IgD-negative memory B cell (primary cell): ENCODE results near the gene FAM163A. TPM values are rescaled to one million over a fixed set of nuclear protein-coding genes. Genes with fewer than 3 reads are reported as not detected.
"Not testable (repeated sequence)": the region's sequence is repeated elsewhere in the genome, so short reads cannot be mapped to it uniquely, and the experiment has no call there.

Experiments
- H3K27ac Mint-ChIP-seq, 3 donors: one replicate each; pipeline ENCODE4 v1.8.0; 2020 to 2022; ENCODE audit warnings: mild to moderate bottlenecking in 3 of 3, mixed read lengths in 3 of 3, moderate library complexity in 1 of 3
- H3K27me3 Mint-ChIP-seq: one replicate; pipeline ENCODE4 v1.8.0; 2021; ENCODE audit warnings: mixed read lengths
- H3K36me3 Mint-ChIP-seq: one replicate; pipeline ENCODE4 v1.8.0; 2020; ENCODE audit warnings: mild to moderate bottlenecking, mixed read lengths
- H3K4me1 Mint-ChIP-seq, 3 donors: one replicate each; pipeline ENCODE4 v1.8.0; 2020 to 2022; ENCODE audit warnings: mixed read lengths in 3 of 3, mild to moderate bottlenecking in 1 of 3
- H3K4me3 Mint-ChIP-seq, 4 donors: one replicate each; pipeline ENCODE4 v1.8.0; 2020 to 2022; ENCODE audit warnings: mild to moderate bottlenecking in 4 of 4, mixed read lengths in 4 of 4, moderate library complexity in 3 of 4
- H3K9me3 Mint-ChIP-seq, 3 donors: one replicate each; pipeline ENCODE4 v1.8.0; 2020 to 2021; ENCODE audit warnings: mixed read lengths in 3 of 3, mild to moderate bottlenecking in 1 of 3
- polyA plus RNA-seq: library from polyadenylated mRNA; unstranded; fragments of 300-500 nt; fragmentation: Illumina TruSeq; gene quantifications from one replicate; pipeline ENCODE4 v1.2.3, GENCODE V29; 2021

The FAM163A gene
- polyA plus RNA-seq, 1 donor from 2014 or later: not detected

- Mint-ChIP-seq H3K4me1 (no peaks in the 10 kb centered on the region), H3K27me3 (peaks cover 3% of the 10 kb centered on the region), H3K4me3 (no peak overlapping the region), H3K27ac (no peak overlapping the region), H3K36me3 (no peaks in the 10 kb centered on the region), H3K9me3 (no peaks in the 10 kb centered on the region)
Measured at GRCh38 chr1:179794146-179794545, 51.1 kb downstream of the FAM163A start.

DNA sequence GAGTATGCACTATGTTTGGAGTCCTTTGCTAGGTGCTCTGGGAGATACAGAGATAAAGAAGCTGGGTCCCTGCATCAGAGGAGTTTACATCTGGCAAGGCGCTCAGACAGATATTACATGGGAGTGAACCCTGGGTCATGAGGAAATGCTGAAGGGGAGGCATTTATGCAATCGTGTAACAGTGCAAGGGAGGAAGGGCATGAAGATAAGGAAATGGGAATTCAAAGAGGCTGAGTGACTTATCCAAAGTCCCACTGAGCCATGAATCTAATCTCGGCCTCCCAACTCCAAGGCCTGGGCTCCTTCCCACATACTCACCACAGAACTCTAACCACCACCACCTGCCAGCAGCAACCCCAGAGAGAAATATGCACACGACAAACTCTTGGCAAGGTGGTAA, 51.6 kb downstream of the FAM163A start:
- no peaks in the 10 kb centered on the region for H3K36me3 Mint-ChIP-seq
- no peak overlapping the region for H3K27ac Mint-ChIP-seq
- H3K9me3 Mint-ChIP-seq: no peaks in the 10 kb centered on the region
- peaks cover 3% of the 10 kb centered on the region for H3K27me3 Mint-ChIP-seq
- H3K4me3 Mint-ChIP-seq: no peak overlapping the region
- no peaks in the 10 kb centered on the region for H3K4me1 Mint-ChIP-seq

DNA sequence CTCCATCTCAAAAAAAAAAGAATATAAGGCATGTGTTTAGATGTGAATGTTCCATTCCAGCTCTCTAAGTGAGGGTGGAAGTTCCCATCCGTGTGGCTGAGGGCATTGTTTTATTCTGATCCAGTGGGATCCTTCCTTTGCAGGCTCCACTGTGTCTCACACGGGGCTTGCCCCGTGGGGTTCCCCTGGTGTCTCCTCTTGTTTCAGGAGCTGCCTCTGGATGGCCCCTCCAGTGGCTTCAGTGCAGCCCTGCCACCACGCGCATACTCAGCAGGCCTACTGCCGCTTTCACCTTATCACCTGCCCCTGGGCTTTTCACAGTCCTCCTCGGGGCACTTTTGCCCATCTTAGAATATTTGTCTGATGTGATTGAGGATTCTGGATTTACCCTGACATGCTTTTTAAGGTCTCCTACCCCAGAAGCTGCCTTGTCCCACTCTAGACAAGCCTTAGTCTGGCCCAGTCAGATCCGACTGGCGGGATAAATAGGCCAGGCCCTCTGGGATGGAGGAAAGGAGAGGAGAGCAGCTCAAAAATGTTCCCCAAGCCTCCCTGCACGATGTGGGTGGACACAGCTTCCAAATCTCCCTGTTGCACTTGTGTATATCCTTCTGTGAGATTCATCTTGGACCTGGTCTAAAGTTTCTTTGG, 55.2 kb downstream of the FAM163A start:
- no peaks in the 10 kb centered on the region for H3K9me3 Mint-ChIP-seq
- H3K36me3 Mint-ChIP-seq: peaks cover 2% of the 10 kb centered on the region
- H3K4me1 Mint-ChIP-seq: no peaks in the 10 kb centered on the region
- no peak overlapping the region for H3K27ac Mint-ChIP-seq
- no peak overlapping the region for H3K4me3 Mint-ChIP-seq
- no peaks in the 10 kb centered on the region for H3K27me3 Mint-ChIP-seq

- no peaks in the 10 kb centered on the region for H3K4me1 Mint-ChIP-seq
- no peak overlapping the region for H3K27ac Mint-ChIP-seq
- H3K9me3 Mint-ChIP-seq: no peaks in the 10 kb centered on the region
- no peak overlapping the region for H3K4me3 Mint-ChIP-seq
- no peaks in the 10 kb centered on the region for H3K27me3 Mint-ChIP-seq
- peaks cover 2% of the 10 kb centered on the region for H3K36me3 Mint-ChIP-seq
Measured at GRCh38 chr1:179798864-179799516, 55.9 kb downstream of the FAM163A start.

- Mint-ChIP-seq H3K9me3 (no peaks in the 10 kb centered on the region), H3K4me1 (no peaks in the 10 kb centered on the region), H3K4me3 (no peak overlapping the region), H3K27ac (no peak overlapping the region), H3K36me3 (peaks cover 2% of the 10 kb centered on the region), H3K27me3 (no peaks in the 10 kb centered on the region)
Measured at GRCh38 chr1:179800481-179800880, 57.4 kb downstream of the FAM163A start.

DNA sequence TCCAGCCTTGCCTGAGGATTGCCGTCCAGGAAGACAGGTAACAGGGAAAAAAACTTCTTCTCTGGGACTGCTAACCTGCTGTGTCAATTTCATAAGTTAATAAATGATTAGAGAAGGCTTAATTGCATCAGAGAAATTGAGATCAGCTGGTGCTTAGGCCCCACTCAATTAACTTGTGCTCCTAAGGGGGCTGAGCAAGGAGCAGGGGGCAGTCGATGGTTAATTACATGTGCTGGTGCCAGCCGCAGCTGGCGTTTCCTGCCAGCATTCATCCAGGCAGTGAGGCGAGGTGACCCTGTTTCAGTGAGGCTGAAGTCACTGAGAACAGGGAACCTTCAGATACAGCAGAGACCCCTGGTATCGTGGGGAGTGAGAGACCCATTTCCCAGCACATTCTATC, 60.0 kb downstream of the FAM163A start:
- H3K9me3 Mint-ChIP-seq: no peaks in the 10 kb centered on the region
- no peak overlapping the region for H3K27ac Mint-ChIP-seq
- peaks cover 2% of the 10 kb centered on the region for H3K36me3 Mint-ChIP-seq
- H3K27me3 Mint-ChIP-seq: no peaks in the 10 kb centered on the region
- no peak overlapping the region for H3K4me3 Mint-ChIP-seq
- no peaks in the 10 kb centered on the region for H3K4me1 Mint-ChIP-seq

DNA sequence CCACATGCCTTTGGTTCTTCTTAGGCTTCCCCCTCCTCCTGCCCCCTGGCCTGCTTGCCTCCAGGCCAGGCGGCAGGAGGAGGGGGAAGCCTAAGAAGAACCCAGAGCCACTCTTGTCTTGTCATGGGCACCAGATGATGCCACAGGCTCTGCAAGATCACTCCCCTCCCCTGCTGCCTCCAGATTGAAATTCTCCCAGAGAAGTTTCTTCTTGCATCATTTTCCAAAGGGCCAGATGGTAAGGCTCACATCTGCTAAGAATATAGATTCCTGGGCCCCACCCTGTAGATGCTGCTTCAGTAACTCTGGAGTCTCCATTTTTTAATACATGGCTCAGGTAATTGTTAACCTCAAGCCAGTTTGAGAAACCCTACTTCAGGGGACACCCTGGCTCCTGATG, 60.8 kb downstream of the FAM163A start:
- Mint-ChIP-seq H3K36me3 (peaks cover 2% of the 10 kb centered on the region), H3K4me3 (no peak overlapping the region), H3K27ac (no peak overlapping the region), H3K27me3 (no peaks in the 10 kb centered on the region), H3K9me3 (no peaks in the 10 kb centered on the region), H3K4me1 (no peaks in the 10 kb centered on the region)

DNA sequence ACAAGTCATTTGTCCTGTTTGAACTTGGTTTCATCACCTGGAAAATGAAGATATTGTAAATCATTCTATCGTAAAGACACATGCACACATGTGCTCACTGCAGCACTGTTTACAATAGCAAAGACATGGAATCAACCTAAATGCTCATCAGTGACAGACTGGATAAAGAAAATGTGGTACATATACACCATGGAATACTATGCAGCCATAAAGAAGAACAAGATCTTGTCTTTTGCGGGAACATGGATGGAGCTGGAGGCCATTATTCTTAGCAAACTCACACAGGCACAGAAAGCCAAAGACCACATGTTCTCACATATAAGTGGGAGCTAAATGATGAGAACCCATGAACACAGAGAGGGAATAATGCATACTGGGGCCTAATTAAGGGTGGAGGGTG, 61.3 kb downstream of the FAM163A start:
- H3K27ac Mint-ChIP-seq, H3K36me3 Mint-ChIP-seq, H3K9me3 Mint-ChIP-seq, H3K27me3 Mint-ChIP-seq, H3K4me3 Mint-ChIP-seq, H3K4me1 Mint-ChIP-seq: not testable (repeated sequence)

DNA sequence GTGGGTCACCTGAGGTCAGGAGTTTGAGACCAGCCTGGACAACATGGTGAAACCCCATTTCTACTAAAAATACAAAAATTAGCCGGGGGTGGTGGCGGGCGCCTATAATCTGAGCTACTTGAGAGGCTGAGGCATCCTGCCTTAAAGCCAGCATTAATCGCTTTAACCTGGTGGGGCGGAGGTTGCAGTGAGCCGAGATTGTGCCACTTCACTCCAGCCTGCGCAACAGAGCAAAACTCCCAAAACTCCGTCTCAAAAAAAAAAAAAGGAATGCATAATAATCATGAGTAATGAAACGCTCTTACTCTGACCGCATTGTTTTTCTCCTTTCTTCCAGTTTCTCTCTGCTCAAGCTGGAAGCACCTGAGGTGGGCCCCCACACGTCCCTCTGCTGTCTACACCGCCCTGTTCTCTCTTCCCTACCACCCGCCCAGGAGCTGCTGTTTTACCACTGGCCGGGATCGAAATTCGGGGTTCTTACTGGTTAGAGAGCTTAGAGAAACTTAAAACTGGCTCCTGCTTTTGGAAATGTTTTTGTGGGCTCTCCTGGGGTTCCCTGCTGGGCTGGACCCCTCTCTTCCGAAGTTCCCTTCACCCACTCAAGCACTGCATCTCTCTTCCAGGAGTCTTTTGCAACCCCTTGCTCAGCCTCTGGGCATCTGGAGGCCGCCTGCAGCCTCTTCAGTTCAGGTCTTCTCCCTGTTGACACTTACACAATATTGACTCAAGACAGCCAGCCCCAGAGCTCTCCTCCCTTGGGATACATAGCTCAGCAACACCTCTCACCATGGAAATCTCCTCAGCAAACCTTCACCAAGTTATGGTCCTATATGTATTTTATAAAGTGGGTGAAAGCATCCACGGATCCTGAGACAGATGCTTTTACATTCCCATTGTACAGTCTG, 62.5 kb downstream of the FAM163A start:
- Mint-ChIP-seq H3K9me3 (no peaks in the 10 kb centered on the region), H3K4me1 (peaks cover 0 to 4% (median 4%) of the 10 kb centered on the region in 3 donors), H3K36me3 (peaks cover 1% of the 10 kb centered on the region), H3K4me3 (no peak overlapping the region), H3K27me3 (peaks cover 6% of the 10 kb centered on the region), H3K27ac (no peak overlapping the region)

GRCh38 chr1:179806333-179806732, 63.2 kb downstream of the FAM163A start:
- peaks cover 6% of the 10 kb centered on the region for H3K27me3 Mint-ChIP-seq
- H3K36me3 Mint-ChIP-seq: no peaks in the 10 kb centered on the region
- no peak overlapping the region for H3K4me3 Mint-ChIP-seq
- no peaks in the 10 kb centered on the region for H3K9me3 Mint-ChIP-seq
- no peak overlapping the region for H3K27ac Mint-ChIP-seq
- peaks cover 0 to 4% (median 4%) of the 10 kb centered on the region in 3 donors for H3K4me1 Mint-ChIP-seq

GRCh38 chr1:179807291-179807690, 64.2 kb downstream of the FAM163A start:
- H3K4me1 Mint-ChIP-seq: peaks cover 0 to 4% (median 4%) of the 10 kb centered on the region in 3 donors
- H3K27ac Mint-ChIP-seq: no peak overlapping the region
- peaks cover 10% of the 10 kb centered on the region for H3K27me3 Mint-ChIP-seq
- H3K4me3 Mint-ChIP-seq: peak overlapping the region in 1 of 4 donors; percentile 60
- no peaks in the 10 kb centered on the region for H3K36me3 Mint-ChIP-seq
- H3K9me3 Mint-ChIP-seq: no peaks in the 10 kb centered on the region

DNA sequence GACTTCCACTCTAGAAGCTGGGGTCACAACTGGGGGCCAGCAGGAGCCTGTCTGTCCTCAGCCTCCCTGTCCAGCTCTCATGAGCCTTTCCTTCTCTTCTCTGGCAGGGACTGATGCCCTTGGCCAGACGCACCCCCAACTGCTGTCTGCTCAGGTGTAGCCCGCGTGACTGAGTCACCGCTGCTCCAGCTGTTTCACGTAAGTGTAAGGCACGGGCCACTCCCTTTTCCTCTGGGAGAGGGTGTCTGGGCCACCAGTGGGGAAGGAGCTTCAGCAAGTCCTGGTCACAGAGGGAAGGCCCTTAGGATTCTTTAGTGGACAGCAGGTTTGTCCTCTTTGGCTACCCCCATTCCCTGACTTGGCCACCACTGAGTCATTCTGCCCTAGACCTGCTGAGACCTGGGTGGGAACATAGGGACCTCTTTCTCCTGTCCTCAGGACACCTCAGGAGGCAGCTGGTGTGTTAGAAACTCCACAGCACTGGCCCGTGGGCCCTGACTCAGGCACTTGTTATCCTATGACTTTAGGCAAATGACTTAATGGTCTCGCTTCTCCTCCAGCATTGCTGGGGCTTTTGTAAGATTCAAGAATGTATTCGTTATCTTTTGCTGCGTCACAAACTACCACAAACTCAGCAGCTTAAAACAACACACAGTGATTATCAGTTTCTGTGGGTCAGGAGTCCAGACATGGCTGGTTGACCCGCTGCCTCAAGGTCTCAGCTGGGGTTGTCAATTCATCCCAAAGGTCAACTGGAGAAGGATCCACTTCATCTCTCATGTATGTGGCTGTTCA, 64.8 kb downstream of the FAM163A start:
- Mint-ChIP-seq H3K4me3 (no peak overlapping the region), H3K9me3 (no peaks in the 10 kb centered on the region), H3K27ac (no peak overlapping the region), H3K4me1 (peaks cover 0 to 4% (median 4%) of the 10 kb centered on the region in 3 donors), H3K36me3 (no peaks in the 10 kb centered on the region), H3K27me3 (peaks cover 10% of the 10 kb centered on the region)

- H3K36me3 Mint-ChIP-seq: no peaks in the 10 kb centered on the region
- no peak overlapping the region for H3K4me3 Mint-ChIP-seq
- H3K4me1 Mint-ChIP-seq: peaks cover 0 to 4% (median 4%) of the 10 kb centered on the region in 3 donors
- no peak overlapping the region for H3K27ac Mint-ChIP-seq
- H3K9me3 Mint-ChIP-seq: no peaks in the 10 kb centered on the region
- H3K27me3 Mint-ChIP-seq: peaks cover 10% of the 10 kb centered on the region
Measured at GRCh38 chr1:179808503-179808902, 65.4 kb downstream of the FAM163A start.

DNA sequence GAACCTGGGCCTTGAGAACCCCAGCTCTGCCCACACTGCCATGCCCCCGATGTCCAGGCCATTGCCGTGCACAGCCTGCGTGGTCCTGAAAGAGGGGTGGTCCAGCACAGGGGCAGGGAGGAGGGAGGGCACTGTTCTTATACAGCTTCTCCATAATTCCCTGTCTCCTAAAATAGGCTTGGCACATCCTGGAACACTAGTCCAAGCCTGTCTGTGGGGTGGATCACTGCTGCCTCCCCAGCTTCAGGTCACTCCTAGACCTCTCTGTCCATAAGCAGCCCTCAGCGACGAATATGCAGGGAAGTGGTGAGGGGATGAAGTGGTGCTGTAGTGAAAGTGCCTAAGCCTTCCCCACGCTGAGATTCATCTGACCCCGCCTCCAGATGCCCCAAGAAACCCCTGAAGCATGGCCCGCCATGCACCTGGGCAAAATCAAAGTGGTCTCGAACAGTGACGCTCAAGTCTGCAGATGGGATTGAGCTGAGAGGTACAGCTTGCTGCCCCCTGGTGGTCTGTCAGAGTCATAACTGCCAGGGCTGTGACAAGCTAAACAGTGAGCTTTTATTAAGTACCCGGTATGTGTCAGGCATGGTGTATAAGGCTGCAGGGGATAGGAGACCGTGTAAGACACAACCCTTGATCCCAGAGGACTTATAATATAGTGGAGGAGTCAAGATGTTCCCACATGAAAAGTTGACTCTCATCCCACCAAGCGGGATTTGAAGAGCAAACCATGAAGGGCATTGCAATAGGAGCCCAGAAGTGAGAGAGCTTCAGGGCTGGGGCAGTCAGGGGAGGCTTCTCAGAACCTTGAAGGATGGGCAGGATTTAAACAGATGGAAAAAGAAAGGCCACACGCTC, 66.6 kb downstream of the FAM163A start:
- Mint-ChIP-seq H3K9me3 (no peaks in the 10 kb centered on the region), H3K4me1 (peaks cover 3 to 5% (median 4%) of the 10 kb centered on the region in 3 donors), H3K27me3 (peaks cover 10% of the 10 kb centered on the region), H3K27ac (no peak overlapping the region), H3K36me3 (no peaks in the 10 kb centered on the region), H3K4me3 (peak overlapping the region in 1 of 4 donors; percentile 34)
